Measurements from ENCODE around the gene CHTF18. TPM values are rescaled to one million over a fixed set of nuclear protein-coding genes. Genes with fewer than 3 reads are reported as not detected.

Gene CHTF18
- total RNA-seq, 1 experiment from 2014 or later: 120 TPM

GRCh38 chr16:763369-764183 is 24.8 kb upstream of the CHTF18 start:
- Histone ChIP-seq H2BK20ac (ENCODE audit: low read depth, low read length, poor library complexity, severe bottlenecking) (no peak overlapping the region), H3K4ac (ENCODE audit: low read depth, low read length) (no peak overlapping the region), H3K23ac (ENCODE audit: insufficient read length, low read depth, low read length) (no peak overlapping the region), H3K79me2 (ENCODE audit: insufficient read depth, low read length) (no peaks in the 10 kb centered on the region), H3T11ph (ENCODE audit: low read length) (no peak overlapping the region), H3K4me1 (ENCODE audit: insufficient read depth, low read length) (no peaks in the 10 kb centered on the region), H4K20me1 (ENCODE audit: control insufficient read depth, insufficient read depth, insufficient read length) (no peaks in the 10 kb centered on the region), H3K9ac (ENCODE audit: extremely low read depth, insufficient read length, low read length) (no peak overlapping the region), H2AFZ (ENCODE audit: low read length) (no peak overlapping the region), H3K4me2 (ENCODE audit: insufficient read depth, insufficient read length, low read length) (no peak overlapping the region), H4K8ac (replicated peaks; ENCODE audit: insufficient read length, low read depth, low read length) (no peak overlapping the region), H3K14ac (ENCODE audit: insufficient read depth, low read length) (no peak overlapping the region), H3K27ac (ENCODE audit: insufficient read length, low read depth, low read length) (no peak overlapping the region), H3K9me3 (ENCODE audit: control insufficient read depth, low read depth, low read length) (no peaks in the 10 kb centered on the region), H3K18ac (ENCODE audit: insufficient read length, low read depth, low read length) (no peak overlapping the region), H3K27me3 (ENCODE audit: insufficient read depth, low read length) (no peaks in the 10 kb centered on the region), H3K56ac (ENCODE audit: insufficient read length, low read depth, low read length) (no peak overlapping the region), H2BK12ac (ENCODE audit: insufficient read length, low read depth, low read length) (no peak overlapping the region), H2AK5ac (ENCODE audit: insufficient read length, low read length) (no peak overlapping the region), H3K79me1 (ENCODE audit: insufficient read depth, low read depth, low read length, poor library complexity, severe bottlenecking) (no peaks in the 10 kb centered on the region), H4K5ac (ENCODE audit: insufficient read length, low read depth, low read length) (no peak overlapping the region), H4K91ac (ENCODE audit: insufficient read length, low read depth, low read length) (no peak overlapping the region), H2BK120ac (ENCODE audit: low read depth, low read length, poor library complexity, severe bottlenecking) (no peak overlapping the region), H2BK5ac (ENCODE audit: insufficient read length, low read length) (no peak overlapping the region), H3K23me2 (ENCODE audit: insufficient read length, low read depth, low read length, poor library complexity, severe bottlenecking) (no peaks in the 10 kb centered on the region), H2BK15ac (ENCODE audit: low read depth, low read length) (no peak overlapping the region)
- Mint-ChIP-seq H3K4me3 (no peak overlapping the region), H3K9me3 (no peaks in the 10 kb centered on the region), H3K36me3 (ENCODE audit: insufficient read depth in 1 of 3, low read depth in 3 of 3) (no peaks in the 10 kb centered on the region), H3K4me1 (peaks cover 0 to 9% of the 10 kb centered on the region in 2 experiments; a peak in 2 of 4 replicates), H3K27me3 (ENCODE audit: low read depth) (peaks cover 8% of the 10 kb centered on the region), H3K27ac (no peak overlapping the region; a peak in 1 of 7 replicates)
- no peak for DNase-seq
- no peak for TF ChIP-seq CTCF (conservative IDR thresholded peaks at IDR 0.05)
- no CpG with 5 or more reads among the region's 21 CpGs for WGBS (ENCODE audit: extremely low coverage, insufficient read length, low lambda C conversion rate)
